GM12892 (cell line): ENCODE results near the gene C1S.
"Not testable (repeated sequence)": the region's sequence is repeated elsewhere in the genome, so short reads cannot be mapped to it uniquely, and the experiment has no call there.

ENCODE experiments used
- DNase-seq: peaks from one replicate; pipeline ENCODE4 v3.0.0; 2011; ENCODE audit not compliant: insufficient read length
- FAIRE-seq: peaks from 2 replicates; lab custom pipeline; 2011; peaks lifted over from hg19 to GRCh38; lab: Jason Lieb, UNC
- POLR2A ChIP-seq: IDR thresholded peaks from 2 replicates; pipeline ENCODE4 v1.6.1; 2011; ENCODE audit warnings: low read depth, low read length, control low read depth
- POLR2AphosphoS5 ChIP-seq: IDR thresholded peaks from 2 replicates; pipeline ENCODE4 v1.6.1; 2011; ENCODE audit warnings: low read depth, low read length, control low read depth
- TAF1 ChIP-seq: IDR thresholded peaks from 2 replicates; pipeline ENCODE4 v1.6.1; 2011; ENCODE audit warnings: low read depth, mild to moderate bottlenecking, control low read depth, low read length, borderline replicate concordance

The C1S gene

DNA sequence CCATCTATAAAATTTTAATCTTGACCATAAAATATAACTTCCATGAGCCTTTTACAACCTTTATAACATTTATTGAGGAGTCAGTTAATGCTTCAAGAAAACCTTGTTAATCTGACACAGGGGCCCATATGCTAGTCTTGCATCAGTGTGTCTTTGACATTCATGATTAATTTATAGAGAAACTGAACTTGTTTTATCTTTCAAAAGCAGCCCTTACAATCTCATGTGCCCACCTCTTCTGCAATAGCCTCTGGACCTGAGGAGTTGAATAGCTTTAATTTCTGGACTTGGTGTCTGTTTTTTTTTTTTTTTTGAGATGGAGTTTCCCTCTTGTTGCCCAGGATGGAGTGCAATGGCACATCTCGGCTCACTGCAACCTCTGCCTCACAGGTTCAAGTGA lies 33.7 kb upstream of the C1S start:
- DNase-seq (no peak), FAIRE-seq (no peak)
- TF ChIP-seq POLR2AphosphoS5, result no peak
- no peak for TF ChIP-seq TAF1
- no peak for TF ChIP-seq POLR2A

DNA sequence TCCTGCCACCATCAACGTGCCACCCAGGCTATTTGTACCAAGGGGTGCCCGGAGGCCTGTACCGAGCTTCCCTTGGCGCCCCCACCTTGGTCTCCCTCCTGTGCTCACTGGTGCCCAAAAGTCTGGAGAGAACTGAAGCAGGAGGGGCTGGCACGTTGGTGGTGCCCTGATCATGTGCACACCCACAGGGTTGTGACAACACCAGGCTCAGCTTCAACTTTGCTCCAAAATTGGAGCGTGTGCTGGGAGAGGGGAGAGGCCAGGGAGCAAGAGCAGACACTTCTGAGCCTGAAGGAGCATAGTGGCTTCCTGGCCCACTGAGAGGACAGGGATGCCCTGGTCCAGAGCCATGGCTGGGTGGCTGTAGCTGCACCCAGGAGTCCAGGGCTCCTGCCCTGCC lies 29.2 kb upstream of the C1S start:
- DNase-seq, result no peak
- FAIRE-seq, result no peak
- TF ChIP-seq POLR2A, result no peak
- no peak for TF ChIP-seq POLR2AphosphoS5
- no peak for TF ChIP-seq TAF1

DNA sequence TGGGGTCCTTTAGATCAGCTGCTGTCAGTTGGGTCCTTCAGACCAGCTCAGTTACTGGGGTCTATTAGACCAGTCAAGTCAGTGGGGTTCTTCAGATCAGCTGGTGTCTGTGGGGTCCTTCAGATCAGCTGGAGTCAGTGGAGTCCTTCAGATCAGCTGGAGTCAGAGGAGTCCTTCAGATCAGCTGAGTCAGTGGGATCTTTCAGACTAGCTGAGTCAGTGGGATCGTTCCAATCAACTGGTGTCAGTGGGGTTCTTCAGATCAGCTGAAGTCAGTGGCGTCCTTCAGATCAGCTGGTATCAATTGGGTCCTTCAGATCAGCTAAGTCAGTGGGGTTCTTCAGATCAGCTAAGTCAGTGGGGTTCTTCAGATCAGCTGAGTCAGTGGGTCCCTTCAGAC lies 27.5 kb upstream of the C1S start:
- TF ChIP-seq POLR2AphosphoS5, result no peak
- TF ChIP-seq TAF1, result no peak
- no peak for TF ChIP-seq POLR2A
- DNase-seq (no peak), FAIRE-seq (no peak)

DNA sequence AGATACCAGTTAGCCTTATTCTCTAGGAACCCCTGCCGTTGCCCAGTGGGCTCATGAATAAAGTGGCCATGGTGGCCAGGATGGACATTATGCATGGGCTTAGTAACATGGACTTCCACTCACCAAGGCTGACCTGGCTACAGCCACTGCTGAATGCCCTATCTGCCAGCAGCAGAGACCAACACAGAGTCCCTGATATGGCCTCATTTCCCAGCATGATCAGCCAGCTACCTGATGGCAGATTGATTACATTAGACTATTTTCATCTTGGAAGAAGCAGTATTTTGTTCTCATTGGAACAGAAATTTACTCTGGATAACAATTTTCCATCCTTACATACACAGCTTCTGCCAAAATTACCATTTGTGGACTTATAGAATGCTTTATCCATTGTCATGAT lies 26.1 kb upstream of the C1S start:
- DNase-seq (no peak), FAIRE-seq (no peak)
- TF ChIP-seq POLR2A, result no peak
- TF ChIP-seq TAF1, result no peak
- no peak for TF ChIP-seq POLR2AphosphoS5

DNA sequence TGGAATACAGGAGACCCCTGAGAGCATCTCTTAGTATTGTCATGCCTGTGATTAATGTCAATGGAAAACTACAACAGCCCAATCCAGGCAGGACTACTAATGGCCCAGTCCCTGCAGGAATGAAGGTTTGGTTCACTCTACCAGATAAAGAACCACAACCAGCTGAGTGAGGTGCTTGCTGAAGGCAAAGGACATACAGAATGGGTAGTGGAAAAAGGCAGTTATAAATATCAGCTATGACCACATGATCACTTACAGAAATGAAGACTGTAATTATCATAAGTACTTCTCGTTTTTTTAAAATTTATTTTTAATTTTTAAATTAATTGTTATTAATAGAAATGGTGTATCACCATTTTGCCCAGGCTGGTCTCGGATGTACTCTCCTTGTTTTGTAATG lies 25.1 kb upstream of the C1S start:
- no peak for DNase-seq
- FAIRE-seq, result no peak
- TF ChIP-seq POLR2A (no peak), POLR2AphosphoS5 (no peak), TAF1 (no peak)

DNA sequence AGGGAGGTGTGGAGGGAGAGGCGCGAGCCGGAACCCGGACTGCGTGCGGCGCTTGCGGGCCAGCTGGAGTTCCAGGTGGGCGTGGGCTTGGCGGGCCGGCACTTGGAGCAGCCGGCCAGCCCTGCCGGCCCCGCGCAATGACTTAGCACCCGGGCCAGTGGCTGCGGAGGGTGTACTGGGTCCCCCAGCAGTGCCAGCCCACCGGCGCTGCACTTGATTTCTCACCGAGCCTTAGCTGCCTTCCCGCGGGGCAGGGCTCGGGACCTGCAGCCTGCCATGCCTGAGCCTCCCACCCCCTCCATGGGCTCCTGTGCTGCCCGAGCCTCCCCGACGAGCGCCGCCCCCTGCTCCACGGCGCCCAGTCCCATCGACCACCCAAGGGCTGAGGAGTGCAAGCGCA lies 23.1 kb upstream of the C1S start:
- FAIRE-seq, result not testable (repeated sequence)

DNA sequence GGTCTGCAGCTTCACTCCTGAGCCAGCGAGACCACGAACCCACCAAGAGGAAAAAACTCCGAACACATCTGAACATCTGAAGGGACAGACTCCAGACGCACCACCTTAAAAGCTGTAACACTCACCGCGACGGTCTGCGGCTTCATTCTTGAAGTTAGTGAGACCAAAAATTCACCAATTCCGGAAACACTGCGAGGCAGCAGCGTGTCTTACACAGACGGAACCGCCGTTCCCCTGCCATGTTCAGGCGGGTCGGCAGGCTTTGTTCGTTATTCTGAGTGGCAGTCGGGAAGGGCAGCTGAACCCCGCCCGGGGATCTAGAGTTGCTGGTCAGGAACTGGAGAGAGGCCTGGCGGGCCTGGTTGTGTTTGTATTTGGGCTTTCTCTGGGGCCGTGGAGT lies 21.9 kb upstream of the C1S start:
- DNase-seq (no peak), FAIRE-seq (no peak)
- TF ChIP-seq POLR2AphosphoS5, result no peak
- TF ChIP-seq POLR2A, result no peak
- TF ChIP-seq TAF1, result no peak

More for the DNA sequence above, 23.1 kb upstream of the C1S start:
- DNase-seq, result not testable (repeated sequence)

DNA sequence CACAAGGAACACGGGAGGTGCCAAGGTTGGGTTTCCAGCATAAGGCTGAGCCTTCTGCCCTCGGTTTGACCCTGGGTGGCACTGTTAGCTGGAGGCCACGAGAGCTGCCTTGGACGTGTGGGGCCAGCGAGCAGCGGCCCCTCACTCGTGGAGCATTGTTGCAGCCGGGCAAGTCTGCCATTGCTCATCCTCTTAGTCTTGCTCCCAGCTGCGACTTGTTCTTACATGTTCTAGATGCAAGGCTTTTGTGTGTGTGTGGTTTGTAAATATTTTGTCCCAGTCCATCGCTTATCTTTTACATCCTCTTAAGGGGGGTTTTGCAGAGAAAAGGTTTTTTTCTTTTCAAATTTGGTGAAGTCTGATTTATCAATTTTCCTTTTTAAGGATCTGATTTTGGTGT lies 21.1 kb upstream of the C1S start:
- FAIRE-seq (no peak), DNase-seq (no peak)
- TF ChIP-seq POLR2A, result no peak
- TF ChIP-seq POLR2AphosphoS5, result no peak
- no peak for TF ChIP-seq TAF1

DNA sequence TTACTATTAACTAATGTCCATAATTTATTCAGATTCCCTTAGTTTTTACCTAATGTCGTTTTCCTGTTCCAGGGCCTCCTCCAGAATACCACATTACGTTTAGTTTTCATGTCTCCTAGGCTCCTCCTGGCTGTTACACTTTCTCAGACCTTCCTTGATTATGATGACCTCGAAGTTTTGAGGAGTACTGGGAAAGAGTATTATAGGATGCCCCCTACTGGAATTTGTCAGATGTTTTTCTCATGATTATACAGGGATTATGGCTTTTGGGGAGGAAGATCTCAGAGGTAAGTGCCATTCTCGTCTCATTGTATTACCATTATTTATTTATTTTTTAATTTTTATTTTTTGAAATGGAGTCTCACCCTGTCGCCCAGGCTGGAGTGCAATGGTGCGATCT lies 17.7 kb upstream of the C1S start:
- no peak for DNase-seq
- no peak for FAIRE-seq
- TF ChIP-seq TAF1 (no peak), POLR2A (no peak), POLR2AphosphoS5 (no peak)

DNA sequence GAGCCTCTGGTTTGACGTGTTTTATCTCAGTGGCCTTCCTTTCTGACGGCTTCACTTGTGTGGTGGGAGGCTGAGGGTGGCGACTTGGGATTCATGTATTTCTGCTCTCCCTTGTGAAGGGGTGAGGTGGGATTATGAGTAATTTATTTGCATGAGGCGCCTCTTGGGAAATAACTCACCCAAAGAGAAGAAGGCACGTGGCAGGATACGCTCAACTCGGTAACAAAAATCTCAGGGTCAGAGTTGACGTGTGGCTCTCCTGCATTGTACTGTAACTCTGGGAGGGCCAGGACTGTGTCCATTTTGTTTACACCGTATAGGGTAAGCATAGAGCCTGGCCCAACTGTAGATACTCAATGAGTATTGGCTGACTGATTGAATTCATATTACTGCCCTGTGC lies 14.6 kb upstream of the C1S start:
- DNase-seq, result no peak
- no peak for FAIRE-seq
- TF ChIP-seq POLR2AphosphoS5, result no peak
- no peak for TF ChIP-seq TAF1
- no peak for TF ChIP-seq POLR2A

DNA sequence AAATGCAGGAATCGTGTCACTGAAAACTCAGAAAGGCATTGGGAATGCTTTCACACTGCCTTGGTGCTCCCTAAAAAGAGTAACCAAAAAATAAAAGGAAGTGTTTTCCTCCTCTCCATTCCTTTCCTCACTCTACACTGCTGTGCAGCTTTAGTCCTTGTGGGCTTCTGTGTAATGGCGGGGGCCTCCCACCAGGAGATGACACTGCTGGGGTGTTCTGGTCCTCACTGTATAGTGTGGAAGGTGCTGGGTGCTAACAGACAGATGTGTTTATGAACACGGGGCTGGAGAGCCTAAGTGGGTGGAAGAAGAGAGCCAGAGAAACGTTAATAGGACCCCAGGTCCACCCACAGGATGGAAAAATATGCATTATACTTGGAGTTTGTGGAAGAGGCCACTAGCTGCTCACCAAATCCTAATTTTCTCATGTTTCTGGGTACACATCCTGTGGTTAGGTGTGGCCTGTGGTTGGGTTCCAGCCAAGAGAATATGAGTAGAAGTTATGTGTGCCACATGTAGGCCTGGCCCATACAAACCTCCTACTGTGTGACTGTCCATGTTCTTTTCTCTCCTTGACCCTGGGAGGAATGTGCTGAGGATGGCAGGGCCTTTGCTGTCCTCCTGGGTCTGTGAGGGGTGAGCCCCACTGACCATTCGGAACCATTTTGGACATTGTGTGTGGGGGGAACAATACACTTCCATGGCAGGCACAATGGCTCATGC lies 14.0 kb upstream of the C1S start:
- DNase-seq (no peak), FAIRE-seq (no peak)
- no peak for TF ChIP-seq POLR2AphosphoS5

DNA sequence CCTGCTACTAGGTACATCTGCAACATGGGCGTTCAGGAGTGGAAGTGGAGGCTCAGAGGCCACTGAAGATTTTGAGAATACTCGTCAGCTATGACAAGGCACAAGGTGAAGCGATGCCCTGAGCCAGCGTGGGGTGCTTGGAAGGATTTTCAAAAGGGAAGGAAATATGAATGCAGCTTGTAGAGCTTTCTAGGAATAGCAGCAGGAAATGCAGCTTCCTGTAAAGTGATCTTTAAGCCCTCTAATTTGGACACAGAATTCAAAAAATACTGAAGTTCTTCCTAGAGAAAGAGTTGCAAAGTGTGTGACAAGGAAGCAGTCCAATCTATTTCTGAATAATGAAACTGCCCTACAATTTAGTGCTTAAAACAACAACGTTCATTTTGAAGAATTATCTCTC lies 13.2 kb upstream of the C1S start:
- FAIRE-seq, result no peak
- no peak for TF ChIP-seq POLR2AphosphoS5
- TF ChIP-seq TAF1, result no peak
- no peak for TF ChIP-seq POLR2A
- DNase-seq, result no peak

DNA sequence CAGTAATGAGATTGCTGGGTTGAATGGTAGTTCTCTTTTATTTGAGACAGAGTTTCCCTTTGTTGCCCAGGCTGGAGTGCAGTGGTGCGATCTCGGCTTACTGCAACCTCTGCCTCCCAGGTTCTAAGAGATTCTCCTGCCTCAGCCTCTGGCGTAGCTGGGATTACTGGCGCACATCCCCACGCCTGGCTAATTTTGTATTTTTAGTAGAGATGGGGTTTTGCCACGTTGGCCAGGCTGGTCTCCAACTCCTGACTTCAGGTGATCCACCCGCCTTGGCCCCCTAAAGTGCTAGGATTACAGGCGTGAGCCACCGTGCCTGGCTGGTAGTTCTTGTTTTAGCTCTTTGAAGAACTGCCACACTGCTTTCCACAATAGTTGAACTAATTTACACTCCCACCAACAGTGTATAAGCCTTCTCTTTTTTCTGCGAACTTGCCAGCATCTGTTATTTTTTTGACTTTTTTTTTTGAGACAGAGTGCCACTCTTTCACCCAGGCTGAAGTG lies 11.0 kb upstream of the C1S start:
- DNase-seq, FAIRE-seq: not testable (repeated sequence)

DNA sequence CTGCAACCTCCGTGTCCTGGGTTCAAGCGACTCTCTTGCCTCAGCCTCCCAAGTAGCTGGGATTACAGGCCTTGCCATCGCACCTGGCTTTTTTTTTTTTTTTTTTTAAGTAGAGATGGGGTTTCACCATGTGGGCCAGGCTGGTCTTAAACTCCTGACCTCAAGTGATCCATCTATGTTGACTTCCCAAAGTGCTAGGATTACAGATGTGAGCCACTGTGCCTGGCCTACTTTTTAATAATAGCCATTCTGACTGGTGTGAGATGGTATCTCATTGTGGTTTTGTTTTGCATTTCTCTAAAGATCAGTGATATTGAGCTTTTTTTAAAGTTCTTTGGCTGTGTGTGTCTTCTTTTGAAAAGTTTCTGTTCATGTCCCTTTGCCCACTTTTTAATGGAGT lies 10.5 kb upstream of the C1S start:
- FAIRE-seq, DNase-seq: not testable (repeated sequence)
